Measurements from ENCODE around the gene CFAP57.
A peak's percentile ranks its signal among the peaks of the same experiment; 100 is the strongest.

The CFAP57 gene

GRCh38 chr1:43171876-43172526 lies at the start of gene CFAP57, which contains the start of gene EBNA1BP2:
Gene CFAP57, plus strand, starts transcription at chr1:43172330. Its CDS starts 424 bp downstream, at chr1:43172754.
Gene EBNA1BP2, minus strand, starts transcription at chr1:43172290. Its CDS starts 172 bp downstream, at chr1:43172118.
- DNase-seq (ENCODE audit: low read depth), result peak; percentile 91
- H3K4me3 ChIP-seq (ENCODE audit: low read depth, low read length), result peak within 1 kb of the TSS; percentile 82
- TF ChIP-seq, protein P1, sequence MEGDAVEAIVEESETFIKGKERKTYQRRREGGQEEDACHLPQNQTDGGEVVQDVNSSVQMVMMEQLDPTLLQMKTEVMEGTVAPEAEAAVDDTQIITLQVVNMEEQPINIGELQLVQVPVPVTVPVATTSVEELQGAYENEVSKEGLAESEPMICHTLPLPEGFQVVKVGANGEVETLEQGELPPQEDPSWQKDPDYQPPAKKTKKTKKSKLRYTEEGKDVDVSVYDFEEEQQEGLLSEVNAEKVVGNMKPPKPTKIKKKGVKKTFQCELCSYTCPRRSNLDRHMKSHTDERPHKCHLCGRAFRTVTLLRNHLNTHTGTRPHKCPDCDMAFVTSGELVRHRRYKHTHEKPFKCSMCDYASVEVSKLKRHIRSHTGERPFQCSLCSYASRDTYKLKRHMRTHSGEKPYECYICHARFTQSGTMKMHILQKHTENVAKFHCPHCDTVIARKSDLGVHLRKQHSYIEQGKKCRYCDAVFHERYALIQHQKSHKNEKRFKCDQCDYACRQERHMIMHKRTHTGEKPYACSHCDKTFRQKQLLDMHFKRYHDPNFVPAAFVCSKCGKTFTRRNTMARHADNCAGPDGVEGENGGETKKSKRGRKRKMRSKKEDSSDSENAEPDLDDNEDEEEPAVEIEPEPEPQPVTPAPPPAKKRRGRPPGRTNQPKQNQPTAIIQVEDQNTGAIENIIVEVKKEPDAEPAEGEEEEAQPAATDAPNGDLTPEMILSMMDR (IDR thresholded peaks at IDR 0.05; ENCODE audit: low read depth, low read length, missing control alignments), result no peak

DNA sequence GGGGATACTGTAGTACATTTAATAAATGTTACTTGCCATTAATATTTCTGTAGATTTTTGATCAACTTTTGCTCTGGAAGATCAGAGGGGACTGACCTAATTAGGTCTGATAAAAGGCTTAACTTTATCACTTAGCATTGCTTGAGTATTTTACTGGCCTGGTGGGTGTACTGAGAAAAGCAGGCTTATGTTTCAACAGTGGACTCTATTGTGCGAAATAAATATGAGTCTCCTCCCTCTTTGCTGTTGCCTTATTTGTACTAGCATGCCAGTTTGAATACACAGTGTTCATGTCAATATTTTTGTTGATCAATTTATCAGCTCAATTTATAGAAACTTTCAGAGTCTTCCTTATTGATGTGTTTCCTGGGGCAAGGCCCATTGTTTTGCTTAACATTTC lies 49.1 kb upstream of the CFAP57 start:
- TF ChIP-seq, protein P1 (IDR thresholded peaks at IDR 0.05; ENCODE audit: low read depth, low read length, missing control alignments), result no peak
- H3K4me3 ChIP-seq (ENCODE audit: low read depth, low read length), result no peak overlapping the region
- DNase-seq (ENCODE audit: low read depth), result no peak

- TF ChIP-seq, protein P1 (IDR thresholded peaks at IDR 0.05; ENCODE audit: low read depth, low read length, missing control alignments), result no peak
- no peak overlapping the region for H3K4me3 ChIP-seq (ENCODE audit: low read depth, low read length)
- no peak for DNase-seq (ENCODE audit: low read depth)
Measured at GRCh38 chr1:43128816-43129215, 43.3 kb upstream of the CFAP57 start.

DNA sequence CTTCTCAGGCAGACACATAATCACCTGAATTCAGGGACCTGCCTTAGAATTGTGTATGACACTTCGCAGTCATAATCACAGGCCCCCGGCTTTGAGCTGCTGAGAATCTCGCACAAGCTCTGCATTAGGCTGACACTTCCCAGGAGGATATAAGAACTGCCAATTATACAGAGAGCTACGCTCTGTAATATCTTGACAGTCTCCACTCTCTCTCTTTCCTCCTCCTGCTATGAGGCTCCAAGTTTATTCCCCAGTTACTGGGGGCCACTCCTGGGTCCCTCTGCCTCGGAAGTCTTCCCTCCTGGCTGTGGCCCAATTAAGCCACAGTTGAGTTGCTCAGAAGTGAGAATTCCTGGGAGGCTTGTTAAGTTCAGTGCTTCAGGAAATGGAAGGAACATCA lies 42.7 kb upstream of the CFAP57 start:
- no peak for DNase-seq (ENCODE audit: low read depth)
- TF ChIP-seq, protein P1 (IDR thresholded peaks at IDR 0.05; ENCODE audit: low read depth, low read length, missing control alignments), result no peak

DNA sequence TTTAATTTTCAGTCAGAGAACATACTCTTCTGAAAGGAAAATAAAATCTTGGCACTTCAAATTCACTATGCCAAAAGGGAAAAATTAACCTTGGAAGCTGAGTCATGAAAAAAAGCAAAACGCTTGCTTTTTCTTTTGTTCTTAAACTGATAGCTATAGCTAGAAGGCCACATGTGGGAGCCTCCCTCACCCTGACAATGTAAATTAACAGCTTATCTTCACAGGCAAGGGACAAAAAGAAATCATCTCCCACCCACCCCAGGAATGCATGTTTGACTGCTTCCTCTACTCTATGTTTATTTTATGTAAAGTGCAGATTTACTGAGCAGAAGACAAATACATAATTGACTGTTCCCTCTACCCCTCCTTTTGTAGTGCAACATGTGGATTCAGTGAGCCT lies 38.1 kb upstream of the CFAP57 start:
- no peak for DNase-seq (ENCODE audit: low read depth)
- TF ChIP-seq, protein P1 (IDR thresholded peaks at IDR 0.05; ENCODE audit: low read depth, low read length, missing control alignments), result no peak
- H3K4me3 ChIP-seq (ENCODE audit: low read depth, low read length), result no peak overlapping the region

More for the DNA sequence above, 42.7 kb upstream of the CFAP57 start:
- H3K4me3 ChIP-seq (ENCODE audit: low read depth, low read length), result no peak overlapping the region

GRCh38 chr1:43134640-43135039 lies 37.5 kb upstream of the CFAP57 start:
- TF ChIP-seq, protein P1 (IDR thresholded peaks at IDR 0.05; ENCODE audit: low read depth, low read length, missing control alignments), result no peak
- no peak for DNase-seq (ENCODE audit: low read depth)
- H3K4me3 ChIP-seq (ENCODE audit: low read depth, low read length), result no peak overlapping the region
